H1 (cell line): ENCODE measurements around the gene TMEM151B. TPM values are rescaled to one million over a fixed set of nuclear protein-coding genes. Genes with fewer than 3 reads are reported as not detected.
A peak's percentile ranks its signal among the peaks of the same experiment; 100 is the strongest.

ENCODE experiments used
- CTCF ChIA-PET: fragments of 300-600 bp; sonication (Branson Sonifier 250); formaldehyde crosslinking; loops from one replicate; lab custom pipeline; 2021; ENCODE audit not compliant: partially characterized antibody; lab: Charles Lee
- POLR2A ChIA-PET: fragments of 300-600 bp; sonication (Branson Sonifier 250); formaldehyde crosslinking; loops from one replicate; lab custom pipeline; 2021; ENCODE audit warnings: inconsistent platforms; ENCODE audit not compliant: partially characterized antibody; lab: Charles Lee
- DNase-seq, 2 experiments: peaks; one replicate each; pipeline versions ENCODE4 v3.0.0 to v3.0.0-alpha.2; 2010 to 2022; ENCODE audit warnings: low spot score in 2 of 2, low read depth in 1 of 2, mixed read lengths in 1 of 2
- FAIRE-seq: peaks from 2 replicates; lab custom pipeline; 2011; peaks lifted over from hg19 to GRCh38; lab: Jason Lieb, UNC
- H2AFZ ChIP-seq: 2 replicates; pipeline ENCODE4 v1.8.1; 2012; ENCODE audit warnings: low read length, inconsistent platforms
- H2AK5ac ChIP-seq: 2 replicates; pipeline ENCODE4 v1.6.1; 2013; ENCODE audit warnings: low read depth, low read length
- H2BK120ac ChIP-seq: replicated peaks from 2 replicates; pipeline ENCODE3; 2013; ENCODE audit warnings: low read depth, low read length, inconsistent platforms
- H2BK12ac ChIP-seq: 2 replicates; pipeline ENCODE4 v1.6.1; 2013; ENCODE audit warnings: low read depth, low read length
- H2BK15ac ChIP-seq: 2 replicates; pipeline ENCODE4 v1.6.1; 2013; ENCODE audit warnings: low read length
- H2BK20ac ChIP-seq: 2 replicates; pipeline ENCODE4 v1.6.1; 2013; ENCODE audit warnings: low read length
- H2BK5ac ChIP-seq: 2 replicates; pipeline ENCODE4 v1.6.1; 2013; ENCODE audit warnings: low read depth, low read length
- H3K14ac ChIP-seq: 2 replicates; pipeline ENCODE4 v1.6.1; 2013; ENCODE audit warnings: inconsistent platforms; ENCODE audit not compliant: insufficient read length
- H3K18ac ChIP-seq: 2 replicates; pipeline ENCODE4 v1.6.1; 2013; ENCODE audit warnings: low read length; ENCODE audit errors: extremely low read depth
- H3K23ac ChIP-seq: 2 replicates; pipeline ENCODE4 v1.6.1; 2013; ENCODE audit warnings: inconsistent platforms; ENCODE audit not compliant: insufficient read length
- H3K23me2 ChIP-seq: 2 replicates; pipeline ENCODE4 v1.6.1; 2013; ENCODE audit warnings: low read depth, low read length
- H3K27ac ChIP-seq: 2 replicates; pipeline ENCODE4 v1.6.1; 2011; ENCODE audit warnings: low read depth, low read length, inconsistent platforms
- H3K27me3 ChIP-seq, 4 experiments: replicated peaks in 1 of 4; 1 replicate in 1 of 4; 2 replicates in 3 of 4; pipeline versions ENCODE4 v1.6.1 to v1.8.1; 2011 to 2013; ENCODE audit warnings: low read length in 3 of 4, mild to moderate bottlenecking in 3 of 4, inconsistent platforms in 2 of 4, mixed read lengths in 2 of 4, moderate library complexity in 1 of 4; ENCODE audit not compliant: control insufficient read depth in 3 of 4, insufficient read depth in 3 of 4; ENCODE audit errors: extremely low read depth in 1 of 4
- H3K36me3 ChIP-seq, 4 experiments: 2 replicates each; pipeline versions ENCODE4 v1.6.1 to v1.8.1; 2011 to 2013; ENCODE audit warnings: mild to moderate bottlenecking in 4 of 4, low read length in 3 of 4, moderate library complexity in 2 of 4, control low read depth in 1 of 4, inconsistent platforms in 1 of 4; ENCODE audit not compliant: insufficient read depth in 4 of 4, control insufficient read depth in 2 of 4
- H3K4ac ChIP-seq: replicated peaks from 2 replicates; pipeline ENCODE3; 2013; ENCODE audit warnings: low read length, low read depth, mixed read lengths, inconsistent platforms; ENCODE audit not compliant: insufficient read length
- H3K4me1 ChIP-seq, 4 experiments: replicated peaks in 1 of 4; 1 replicate in 1 of 4; 2 replicates in 3 of 4; pipeline versions ENCODE4 v1.6.1 to v1.8.1; 2011 to 2013; ENCODE audit warnings: low read length in 3 of 4, inconsistent platforms in 2 of 4, mixed read lengths in 1 of 4; ENCODE audit not compliant: insufficient read depth in 4 of 4, control insufficient read depth in 3 of 4
- H3K4me2 ChIP-seq, 2 experiments: 2 replicates each; pipeline versions ENCODE4 v1.6.1 to v1.8.1; 2011 to 2013; ENCODE audit warnings: low read depth in 2 of 2, low read length in 2 of 2, control low read depth in 1 of 2, inconsistent platforms in 1 of 2, mild to moderate bottlenecking in 1 of 2; ENCODE audit not compliant: insufficient read depth in 1 of 2
- H3K4me3 ChIP-seq, 4 experiments: fragments of 200-600, 300-600 bp in 1 of 4; sonication (generic), shearing (Covaris generic), sonication (Bioruptor Twin) in 1 of 4; 2 replicates each; pipeline versions ENCODE4 v1.5.1 to v1.8.1; 2011 to 2016; ENCODE audit warnings: low read length in 4 of 4, low read depth in 3 of 4, control low read depth in 2 of 4, inconsistent platforms in 2 of 4, mild to moderate bottlenecking in 2 of 4, mixed read lengths in 1 of 4, moderate library complexity in 1 of 4; ENCODE audit not compliant: insufficient read depth in 2 of 4; ENCODE audit errors: extremely low read depth in 1 of 4
- H3K56ac ChIP-seq: replicated peaks from 2 replicates; pipeline ENCODE3; 2013; ENCODE audit warnings: low read depth, mild to moderate bottlenecking, mixed read lengths, low read length, inconsistent platforms; ENCODE audit not compliant: insufficient read length
- H3K79me1 ChIP-seq: 2 replicates; pipeline ENCODE4 v1.6.1; 2013; ENCODE audit warnings: low read depth, low read length, control low read depth
- H3K79me2 ChIP-seq, 2 experiments: 2 replicates each; pipeline versions ENCODE4 v1.6.1 to v1.8.1; 2012 to 2013; ENCODE audit warnings: low read length in 2 of 2, mild to moderate bottlenecking in 2 of 2, inconsistent platforms in 1 of 2; ENCODE audit not compliant: insufficient read depth in 2 of 2, control insufficient read depth in 1 of 2
- H3K9ac ChIP-seq, 4 experiments: replicated peaks in 1 of 4; 1 replicate in 1 of 4; 2 replicates in 3 of 4; pipeline versions ENCODE4 v1.6.1 to v1.8.1; 2011 to 2013; ENCODE audit warnings: low read depth in 3 of 4, low read length in 3 of 4, control low read depth in 2 of 4, mild to moderate bottlenecking in 2 of 4, moderate library complexity in 2 of 4, inconsistent platforms in 1 of 4; ENCODE audit errors: extremely low read depth in 1 of 4
- H3K9me3 ChIP-seq, 2 experiments: 2 replicates each; pipeline versions ENCODE4 v1.6.1 to v1.8.1; 2012 to 2013; ENCODE audit warnings: mild to moderate bottlenecking in 2 of 2, moderate library complexity in 2 of 2, control low read depth in 1 of 2, inconsistent platforms in 1 of 2, low read depth in 1 of 2, low read length in 1 of 2, mixed read lengths in 1 of 2; ENCODE audit not compliant: insufficient read depth in 2 of 2
- H4K20me1 ChIP-seq, 2 experiments: replicated peaks in 1 of 2; 2 replicates each; pipeline versions ENCODE3 to v1.8.1; 2011 to 2013; ENCODE audit warnings: inconsistent platforms in 2 of 2, low read length in 2 of 2, mild to moderate bottlenecking in 1 of 2; ENCODE audit not compliant: insufficient read depth in 2 of 2, control insufficient read depth in 1 of 2
- H4K5ac ChIP-seq: 2 replicates; pipeline ENCODE4 v1.6.1; 2013; ENCODE audit warnings: low read length, low read depth, mixed read lengths, inconsistent platforms; ENCODE audit not compliant: insufficient read length
- H4K8ac ChIP-seq: 2 replicates; pipeline ENCODE4 v1.8.0; 2013; ENCODE audit warnings: mild to moderate bottlenecking, moderate library complexity, low read length, inconsistent platforms; ENCODE audit not compliant: insufficient read depth; ENCODE audit errors: extremely low read depth
- H4K91ac ChIP-seq: replicated peaks from 2 replicates; pipeline ENCODE3; 2013; ENCODE audit warnings: low read length, mixed read lengths, inconsistent platforms; ENCODE audit not compliant: insufficient read length
- CBX5 ChIP-seq: fragments of 300-800, 300-1000 bp; sonication (generic); IDR thresholded peaks from 2 replicates; pipeline ENCODE4 v1.7.1; 2016; ENCODE audit warnings: antibody characterized with exemption, low read length, low read depth
- CEBPB ChIP-seq: IDR thresholded peaks from 2 replicates; pipeline ENCODE4 v1.6.1; 2012; ENCODE audit warnings: low read depth, low read length
- CHD1 ChIP-seq: IDR thresholded peaks from 2 replicates; pipeline ENCODE4 v1.6.1; 2012; ENCODE audit warnings: low read depth, low read length, improper control_type of control experiment
- E2F6 ChIP-seq: IDR thresholded peaks from 2 replicates; pipeline ENCODE4 v1.6.1; 2012; ENCODE audit warnings: inconsistent platforms
- EGR1 ChIP-seq: IDR thresholded peaks from 2 replicates; pipeline ENCODE4 v1.6.1; 2011; ENCODE audit warnings: low read depth, low read length, borderline replicate concordance
- GABPA ChIP-seq: IDR thresholded peaks from 2 replicates; pipeline ENCODE4 v1.6.1; 2011; ENCODE audit warnings: mild to moderate bottlenecking, low read length, moderate library complexity, borderline replicate concordance; ENCODE audit not compliant: insufficient read depth
- RNF2 ChIP-seq: fragments of 200-900, 300-1000 bp; sonication (generic); IDR thresholded peaks from 2 replicates; pipeline ENCODE4 v1.7.1; 2016; ENCODE audit warnings: borderline replicate concordance, low read depth, mild to moderate bottlenecking, antibody characterized with exemption, low read length; ENCODE audit not compliant: poor library complexity, severe bottlenecking; ENCODE audit errors: missing control alignments
- SIX5 ChIP-seq: IDR thresholded peaks from 2 replicates; pipeline ENCODE4 v1.6.1; 2011; ENCODE audit warnings: mild to moderate bottlenecking, low read depth, low read length
- WGBS, 2 experiments: shearing (Covaris generic) in 1 of 2; methylation state at CpG; one replicate each; pipeline versions ENCODE4 v1.1.6 to v1.1.7; 2013 to 2015; ENCODE audit warnings: low lambda C conversion rate in 2 of 2, mixed read lengths in 2 of 2, inconsistent platforms in 1 of 2, low coverage in 1 of 2, missing lambda C conversion rate in 1 of 2; ENCODE audit not compliant: insufficient replicate concordance in 2 of 2, insufficient coverage in 1 of 2, insufficient read length in 1 of 2; ENCODE audit errors: extremely low coverage in 1 of 2, missing lambda C conversion rate in 1 of 2; 5-methylcytosine and 5-hydroxymethylcytosine counted together
- polyA plus RNA-seq, 7 experiments: library from polyadenylated mRNA; depleted of rRNA in 3 of 7; stranded (reverse) in 5 of 7; unstranded in 2 of 7; fragments of >200 nt in 5 of 7; fragments of 200-250 nt in 2 of 7; gene quantifications; 1 replicate in 5 of 7; 2 replicates in 1 of 7; 4 replicates in 1 of 7; pipeline versions ENCODE4 v1.2.1 to v1.2.3, GENCODE V29; 2011 to 2013; ENCODE audit warnings: missing spikeins in 2 of 7, mixed read lengths in 2 of 7
- total RNA-seq: library from RNA; stranded (reverse); fragmentation: NEBNext Ultra II Directional; extraction: Animal tissue kit (Norgen Biotek cat#: 25700); gene quantifications from 2 replicates; pipeline ENCODE4 v1.2.1, GENCODE V29; 2021

The TMEM151B gene
- total and polyA plus RNA-seq, 2 of the 8 experiments (the other 6 are each of a cell fraction or from before 2014, with no cell fraction given), result 8.0 to 15.5 TPM

GRCh38 chr6:44267252-44267651 is 3.0 kb upstream of the TMEM151B start:
- no peak for FAIRE-seq
- WGBS, 2 experiments, result 86% methylated on average over 10 of the region's 10 CpGs; no CpG with 5 or more reads in 1 of the 2 experiments
- CTCF ChIA-PET, result interaction anchor here (0.7 to 19.0 kb wide), 27 partner anchors 8 to 1255 kb away, joined by 3 to 330 read pairs (median 6); partner anchors contain the start of genes AARS2, SLC35B2 and SPATS1
- H3K4me3 ChIP-seq, result no peak overlapping the region
- H3K56ac ChIP-seq, result no peak overlapping the region
- no peak overlapping the region for H2AK5ac ChIP-seq
- H3K27me3 ChIP-seq, result peaks cover 0 to 3% (median 0%) of the 10 kb centered on the region in 4 experiments; a peak in 2 of 7 replicates
- no peak overlapping the region for H3K23ac ChIP-seq
- no peak overlapping the region for H3K14ac ChIP-seq
- H3K23me2 ChIP-seq, result peaks cover 14% of the 10 kb centered on the region
- no peak for TF ChIP-seq RNF2
- no peak for TF ChIP-seq CHD1
- no peak for TF ChIP-seq EGR1
- no peak for TF ChIP-seq CBX5
- TF ChIP-seq CEBPB, result no peak
- TF ChIP-seq SIX5, result no peak
- TF ChIP-seq E2F6, result no peak
- TF ChIP-seq GABPA, result no peak
- H2BK15ac ChIP-seq, result no peak overlapping the region
- 0 out of 2 replicates have a peak overlapping the region, but pooled peaks have one; percentile 39 for H2BK12ac ChIP-seq
- H2BK120ac ChIP-seq, result no peak overlapping the region
- peaks cover 0 to 10% of the 10 kb centered on the region in 2 experiments; a peak in 1 of 4 replicates for H3K79me2 ChIP-seq
- no peak overlapping the region for H3K18ac ChIP-seq
- H2AFZ ChIP-seq, result no peak overlapping the region
- peaks cover 7% of the 10 kb centered on the region; the same call in 1 of the 2 replicates for H3K79me1 ChIP-seq
- no peak overlapping the region for H4K8ac ChIP-seq
- POLR2A ChIA-PET, result interaction anchor here (1.1 to 12.0 kb wide), 10 partner anchors 11 to 75 kb away, joined by 3 to 138 read pairs (median 11); partner anchors contain the start of genes HSP90AB1, SLC35B2 and SPATS1
- no peak overlapping the region for H3K4ac ChIP-seq
- H4K91ac ChIP-seq, result no peak overlapping the region
- no peak overlapping the region for H2BK20ac ChIP-seq
- DNase-seq, result no peak
- peaks cover 20 to 50% (median 26%) of the 10 kb centered on the region in 4 experiments for H3K4me1 ChIP-seq
- no peak overlapping the region for H3K4me2 ChIP-seq
- no peak overlapping the region for H3K9ac ChIP-seq
- H3K9me3 ChIP-seq, result no peaks in the 10 kb centered on the region
- no peaks in the 10 kb centered on the region; a peak in 1 of 8 replicates for H3K36me3 ChIP-seq
- H4K20me1 ChIP-seq, result peaks cover 1 to 2% of the 10 kb centered on the region in 2 experiments
- H4K5ac ChIP-seq, result no peak overlapping the region
- no peak overlapping the region for H3K27ac ChIP-seq
- no peak overlapping the region for H2BK5ac ChIP-seq
